Common myeloid progenitor, CD34-positive (primary cell): Measurements from ENCODE around the gene CASTOR2.
A peak's percentile ranks its signal among the peaks of the same experiment; 100 is the strongest.

Experiments
- CTCF ChIA-PET: fragments of 350-600 bp; sonication (Branson Sonifier 250); formaldehyde crosslinking; loops from one replicate; lab custom pipeline; 2021; ENCODE audit warnings: antibody characterized with exemption; lab: Charles Lee
- POLR2A ChIA-PET: fragments of 350-600 bp; sonication (Branson Sonifier 250); formaldehyde crosslinking; loops from one replicate; lab custom pipeline; 2021; ENCODE audit warnings: antibody characterized with exemption; lab: Charles Lee
- DNase-seq, 3 donors: peaks; one replicate each; pipeline versions ENCODE4 v3.0.0 to v3.0.0-alpha.2; 2013
- H3K27ac ChIP-seq, 2 experiments: 1 replicate in 1 of 2; 2 replicates in 1 of 2; pipeline ENCODE4 v1.7.0; 2013; ENCODE audit warnings: inconsistent platforms in 2 of 2, low read length in 2 of 2, mild to moderate bottlenecking in 2 of 2, low read depth in 1 of 2, moderate library complexity in 1 of 2; ENCODE audit not compliant: severe bottlenecking in 2 of 2, insufficient read depth in 1 of 2, poor library complexity in 1 of 2
- H3K27me3 ChIP-seq, 5 experiments: replicated peaks in 2 of 5; 1 replicate in 3 of 5; 2 replicates in 2 of 5; pipeline versions ENCODE4 v1.6.1 to v1.7.0; 2013; ENCODE audit warnings: low read length in 4 of 5, mild to moderate bottlenecking in 2 of 5, moderate library complexity in 2 of 5, inconsistent platforms in 1 of 5; ENCODE audit not compliant: insufficient read depth in 5 of 5, control insufficient read depth in 4 of 5
- H3K36me3 ChIP-seq, 4 experiments: 1 replicate in 2 of 4; 2 replicates in 2 of 4; pipeline versions ENCODE4 v1.6.1 to v1.7.0; 2013; ENCODE audit warnings: low read length in 3 of 4, control low read depth in 1 of 4, mild to moderate bottlenecking in 1 of 4; ENCODE audit not compliant: control insufficient read depth in 4 of 4, insufficient read depth in 4 of 4
- H3K4me1 ChIP-seq, 4 experiments: 1 replicate in 3 of 4; 2 replicates in 1 of 4; pipeline versions ENCODE4 v1.6.1 to v1.7.1; 2013; ENCODE audit warnings: low read length in 3 of 4, mild to moderate bottlenecking in 3 of 4, control low read depth in 1 of 4, inconsistent platforms in 1 of 4, moderate library complexity in 1 of 4; ENCODE audit not compliant: control insufficient read depth in 4 of 4, insufficient read depth in 4 of 4; ENCODE audit errors: control extremely low read depth in 1 of 4
- H3K4me3 ChIP-seq, 7 experiments: 1 replicate in 4 of 7; 2 replicates in 3 of 7; pipeline versions ENCODE4 v1.5.1 to v1.7.0; 2013; ENCODE audit warnings: mild to moderate bottlenecking in 7 of 7, low read length in 6 of 7, moderate library complexity in 6 of 7, inconsistent platforms in 2 of 7, low read depth in 2 of 7, control low read depth in 1 of 7; ENCODE audit not compliant: insufficient read depth in 4 of 7, control insufficient read depth in 1 of 7; ENCODE audit errors: extremely low read depth in 1 of 7
- H3K9me3 ChIP-seq, 5 experiments: 1 replicate in 4 of 5; 2 replicates in 1 of 5; pipeline versions ENCODE4 v1.6.1 to v1.7.1; 2013; ENCODE audit warnings: low read length in 4 of 5, mild to moderate bottlenecking in 2 of 5, inconsistent platforms in 1 of 5, low read depth in 1 of 5, moderate library complexity in 1 of 5; ENCODE audit not compliant: control insufficient read depth in 4 of 5, insufficient read depth in 2 of 5; ENCODE audit errors: control extremely low read depth in 1 of 5
- WGBS: methylation state at CpG from one replicate; pipeline ENCODE4 v1.1.5; 2013; ENCODE audit not compliant: insufficient coverage; 5-methylcytosine and 5-hydroxymethylcytosine counted together

The CASTOR2 gene

GRCh38 chr7:75049817-75050216, 85.3 kb downstream of the CASTOR2 start:
- no peak for DNase-seq
- Histone ChIP-seq H3K4me3 (no peak overlapping the region), H3K36me3 (peaks cover 18 to 68% (median 48%) of the 10 kb centered on the region in 4 experiments), H3K27ac (no peak overlapping the region), H3K9me3 (no peaks in the 10 kb centered on the region), H3K27me3 (no peaks in the 10 kb centered on the region), H3K4me1 (no peaks in the 10 kb centered on the region)
- WGBS: 81% methylated on average over 6 of the region's 10 CpGs
- CTCF ChIA-PET: no interaction called here
- POLR2A ChIA-PET: no interaction called here

GRCh38 chr7:75050501-75050900, 86.0 kb downstream of the CASTOR2 start:
- POLR2A ChIA-PET: no interaction called here
- H3K27me3 ChIP-seq: no peaks in the 10 kb centered on the region
- no peaks in the 10 kb centered on the region for H3K9me3 ChIP-seq
- H3K27ac ChIP-seq: no peak overlapping the region
- no peak for DNase-seq
- CTCF ChIA-PET: no interaction called here
- H3K4me3 ChIP-seq: no peak overlapping the region
- 94% methylated on average over 6 of the region's 12 CpGs for whole genome bisulfite sequencing
- H3K4me1 ChIP-seq: no peaks in the 10 kb centered on the region
- peaks cover 19 to 74% (median 52%) of the 10 kb centered on the region in 4 experiments for H3K36me3 ChIP-seq

- H3K27ac ChIP-seq: no peak overlapping the region
- DNase-seq: no peak
- ChIA-PET CTCF (no interaction called here), POLR2A (no interaction called here)
- WGBS: 100% methylated on average over 3 of the region's 3 CpGs
- H3K36me3 ChIP-seq: peaks cover 21 to 86% (median 59%) of the 10 kb centered on the region in 4 experiments
- H3K4me3 ChIP-seq: no peak overlapping the region
- no peaks in the 10 kb centered on the region for H3K27me3 ChIP-seq
- no peaks in the 10 kb centered on the region for H3K4me1 ChIP-seq
- H3K9me3 ChIP-seq: no peaks in the 10 kb centered on the region
Measured at GRCh38 chr7:75054744-75055143, 90.2 kb downstream of the CASTOR2 start.

DNA sequence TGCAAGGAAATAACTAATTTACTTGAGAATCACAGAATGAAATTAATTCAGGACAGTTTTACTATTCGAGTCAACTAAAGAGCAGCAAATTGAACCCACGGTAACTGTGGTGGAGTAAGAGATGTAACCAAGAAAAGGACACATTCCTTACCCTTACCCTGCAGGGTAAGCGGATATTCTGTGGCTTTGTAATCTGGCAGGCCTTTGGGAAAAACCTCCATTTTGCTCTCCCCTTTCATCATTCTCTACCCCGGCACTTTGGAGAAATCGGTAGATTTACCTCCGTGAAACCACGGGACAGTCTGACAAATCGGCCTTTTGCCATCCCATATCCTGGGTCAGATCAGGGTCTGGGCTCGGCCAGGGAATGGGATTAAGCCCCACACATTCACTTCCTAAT, 90.7 kb downstream of the CASTOR2 start:
- ChIA-PET POLR2A (no interaction called here), CTCF (no interaction called here)
- no peak for DNase-seq
- H3K4me3 ChIP-seq: no peak overlapping the region
- no peak overlapping the region for H3K27ac ChIP-seq
- no peaks in the 10 kb centered on the region for H3K27me3 ChIP-seq
- 97% methylated on average over 8 of the region's 9 CpGs for WGBS
- peaks cover 23 to 87% (median 61%) of the 10 kb centered on the region in 4 experiments for H3K36me3 ChIP-seq
- H3K9me3 ChIP-seq: no peaks in the 10 kb centered on the region
- no peaks in the 10 kb centered on the region for H3K4me1 ChIP-seq

DNA sequence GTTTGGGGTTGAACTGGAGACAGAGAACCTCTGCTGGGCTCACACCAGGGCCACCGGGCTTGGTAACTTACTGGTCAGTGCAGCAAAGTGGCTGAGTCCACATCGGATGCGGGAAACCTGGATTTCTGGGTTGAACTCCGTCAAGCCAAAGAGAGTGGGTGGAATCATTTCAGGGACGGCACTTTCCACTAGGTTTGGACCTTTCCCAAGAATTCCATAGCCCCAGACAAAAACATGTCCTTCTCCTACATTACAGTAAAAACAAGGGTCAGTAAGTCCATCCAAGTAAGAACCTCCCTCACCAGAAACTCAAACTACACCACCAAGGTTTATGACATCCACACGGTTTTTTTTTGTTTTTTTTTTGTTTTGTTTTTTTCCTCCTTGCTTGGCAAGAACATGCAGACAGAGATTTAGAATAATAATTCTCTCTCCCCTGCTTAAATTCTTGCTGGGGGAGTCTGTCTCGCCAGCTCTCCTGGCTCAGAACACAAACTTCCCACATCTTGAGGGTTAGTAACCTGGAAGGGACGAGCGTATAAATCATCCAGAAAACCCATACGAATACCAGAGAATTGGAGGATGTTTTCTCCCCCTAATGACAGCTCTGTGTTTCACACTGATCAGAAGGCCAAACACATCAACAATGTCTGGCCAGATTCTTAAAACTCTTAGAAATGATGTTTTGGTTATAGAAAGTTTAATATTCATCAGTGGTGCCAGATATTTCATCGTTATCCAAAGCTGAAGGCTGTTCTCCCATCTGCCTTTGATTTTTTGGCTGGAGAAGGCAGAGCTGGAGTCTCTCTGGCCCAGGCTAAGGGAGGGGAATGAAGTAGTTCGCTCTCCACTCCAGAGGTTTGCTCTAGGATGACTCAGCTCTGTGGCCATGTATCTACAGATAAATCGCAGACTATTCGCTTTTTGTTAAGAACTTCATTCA, 91.6 kb downstream of the CASTOR2 start:
- POLR2A ChIA-PET: no interaction called here
- peak overlapping the region in 1 of 2 experiments; percentile 15 for H3K27ac ChIP-seq
- DNase-seq: no peak
- over 99% methylated on average over 11 of the region's 14 CpGs for WGBS
- peaks cover 26 to 87% (median 62%) of the 10 kb centered on the region in 4 experiments for H3K36me3 ChIP-seq
- no peaks in the 10 kb centered on the region for H3K9me3 ChIP-seq
- no peaks in the 10 kb centered on the region for H3K4me1 ChIP-seq
- no peak overlapping the region for H3K4me3 ChIP-seq
- H3K27me3 ChIP-seq: no peaks in the 10 kb centered on the region
- CTCF ChIA-PET: interaction anchor here (0.6 kb wide), 1 partner anchor 39 kb away, joined by 4 read pairs; no protein-coding TSS in a partner anchor

- Histone ChIP-seq H3K9me3 (no peaks in the 10 kb centered on the region), H3K4me1 (no peaks in the 10 kb centered on the region), H3K4me3 (no peak overlapping the region), H3K27ac (no peak overlapping the region), H3K36me3 (peaks cover 26 to 93% (median 67%) of the 10 kb centered on the region in 4 experiments), H3K27me3 (no peaks in the 10 kb centered on the region)
- DNase-seq: no peak
- WGBS: 100% methylated on average over 13 of the region's 15 CpGs
- ChIA-PET CTCF (no interaction called here), POLR2A (no interaction called here)
Measured at GRCh38 chr7:75058406-75058805, 93.9 kb downstream of the CASTOR2 start.

GRCh38 chr7:75064291-75064690, 99.8 kb downstream of the CASTOR2 start:
- H3K4me1 ChIP-seq: no peaks in the 10 kb centered on the region
- no peak for DNase-seq
- POLR2A ChIA-PET: no interaction called here
- H3K9me3 ChIP-seq: no peaks in the 10 kb centered on the region
- H3K27ac ChIP-seq: no peak overlapping the region
- no peak overlapping the region for H3K4me3 ChIP-seq
- H3K36me3 ChIP-seq: peaks cover 23 to 81% (median 61%) of the 10 kb centered on the region in 4 experiments
- 83% methylated on average over 6 of the region's 8 CpGs for WGBS
- CTCF ChIA-PET: no interaction called here
- H3K27me3 ChIP-seq: no peaks in the 10 kb centered on the region
